ENCODE results near the gene TMCC2.

DNA sequence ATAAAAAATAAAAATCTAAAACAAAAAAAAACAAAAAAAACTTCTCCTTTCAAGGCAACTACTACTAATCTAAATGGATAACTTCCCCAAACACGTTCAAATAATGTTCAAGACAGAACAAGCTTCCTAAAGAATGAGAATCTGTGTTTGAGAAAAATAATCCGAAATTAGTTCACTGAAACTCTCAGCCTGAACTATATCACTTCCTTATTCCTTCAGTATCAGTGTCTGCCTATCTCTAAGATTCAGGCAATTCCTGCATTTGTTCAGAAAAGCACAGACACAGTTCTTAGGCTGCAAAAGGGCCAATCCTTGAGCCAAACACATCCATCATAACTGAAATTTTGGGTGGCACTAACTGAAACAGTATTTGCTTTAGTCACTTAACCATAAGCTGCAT is 38.6 kb upstream of the TMCC2 start:
- TF ChIP-seq POLR2AphosphoS5 (IDR thresholded peaks at IDR 0.05; ENCODE audit: low read depth): no peak
- no peak for TF ChIP-seq CTCF (IDR thresholded peaks at IDR 0.05; ENCODE audit: insufficient read depth, low read length)
- TF ChIP-seq REST (IDR thresholded peaks at IDR 0.05; ENCODE audit: insufficient replicate concordance, low read depth): no peak
- TF ChIP-seq GABPA (IDR thresholded peaks at IDR 0.05; ENCODE audit: low read depth): no peak
- peak; percentile 58; the same call in 1 of the 2 replicates for TF ChIP-seq SPI1 (IDR thresholded peaks at IDR 0.05; ENCODE audit: borderline replicate concordance, low read depth)

All from HL-60 (cell line).